GM19455 (cell line): ENCODE data around the gene SPEM3.

Experiments used
- ATAC-seq: cut with Tn5 transposase; IDR thresholded peaks from one replicate; pipeline ENCODE4 v1.9.1; 2021; ENCODE audit not compliant: unreplicated experiment

Gene SPEM3

GRCh38 chr17:7403977-7404736 is 24.5 kb upstream of the SPEM3 start, which contains the start of gene TMEM256:
Gene TMEM256 (minus strand): TSS chr17:7404097. CDS start chr17:7404084, 13 bp downstream.
- ATAC-seq = peak; percentile 93

GRCh38 chr17:7404737-7405349 is 23.8 kb upstream of the SPEM3 start:
- ATAC-seq = no peak

- no peak for ATAC-seq
These were observed 23.1 kb upstream of the SPEM3 start for GRCh38 chr17:7405350-7406234.

- ATAC-seq = no peak
These were observed 22.3 kb upstream of the SPEM3 start for GRCh38 chr17:7406235-7406825.

- no peak for ATAC-seq
These were observed 21.6 kb upstream of the SPEM3 start for GRCh38 chr17:7407082-7407481.

DNA sequence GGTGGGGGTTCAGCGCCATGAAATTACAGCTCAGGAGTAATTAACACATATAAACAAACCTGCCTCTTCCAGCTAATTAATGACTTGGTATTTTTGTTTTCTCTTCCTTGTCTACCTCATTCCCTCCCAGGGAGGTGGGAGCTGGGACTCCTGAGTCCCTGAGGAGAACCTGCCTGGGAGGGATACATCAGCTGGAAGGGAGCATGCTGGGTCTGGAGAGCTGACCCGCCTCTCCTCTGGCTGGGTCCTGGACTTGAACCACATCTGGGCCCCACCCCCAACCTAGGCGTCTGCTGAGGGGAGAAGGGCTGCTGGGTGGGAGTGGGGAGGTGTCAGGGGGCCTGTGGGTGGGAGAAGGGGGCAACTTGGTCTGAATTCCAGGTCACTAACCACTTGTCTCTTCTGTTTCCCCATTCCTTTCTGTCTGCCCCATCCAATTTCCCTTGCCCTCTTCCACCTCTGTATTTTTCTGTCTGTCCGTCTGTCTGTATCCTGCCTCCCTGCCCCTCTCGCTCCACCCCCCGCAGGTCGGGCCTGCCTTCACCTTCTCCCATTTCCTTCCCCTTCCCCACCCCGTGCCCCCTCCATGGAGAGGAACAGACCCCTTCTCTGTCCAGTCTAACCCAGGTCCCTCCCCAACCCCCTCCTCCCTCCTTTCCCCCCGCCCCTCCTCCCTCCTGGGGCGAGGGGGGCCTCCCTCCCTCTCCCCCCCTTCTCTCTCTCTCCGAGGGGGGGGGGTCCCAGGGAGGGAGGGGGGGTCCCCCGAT is 21.0 kb upstream of the SPEM3 start, which contains the start of gene NLGN2:
TSS of gene NLGN2 (plus strand) at position 361 of the 767 bp plus-strand sequence. CDS start 411 bp downstream, outside the sequence.
- ATAC-seq = no peak

DNA sequence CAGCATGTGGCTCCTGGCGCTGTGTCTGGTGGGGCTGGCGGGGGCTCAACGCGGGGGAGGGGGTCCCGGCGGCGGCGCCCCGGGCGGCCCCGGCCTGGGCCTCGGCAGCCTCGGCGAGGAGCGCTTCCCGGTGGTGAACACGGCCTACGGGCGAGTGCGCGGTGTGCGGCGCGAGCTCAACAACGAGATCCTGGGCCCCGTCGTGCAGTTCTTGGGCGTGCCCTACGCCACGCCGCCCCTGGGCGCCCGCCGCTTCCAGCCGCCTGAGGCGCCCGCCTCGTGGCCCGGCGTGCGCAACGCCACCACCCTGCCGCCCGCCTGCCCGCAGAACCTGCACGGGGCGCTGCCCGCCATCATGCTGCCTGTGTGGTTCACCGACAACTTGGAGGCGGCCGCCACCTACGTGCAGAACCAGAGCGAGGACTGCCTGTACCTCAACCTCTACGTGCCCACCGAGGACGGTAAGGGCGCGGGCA is 20.4 kb upstream of the SPEM3 start:
- no peak for ATAC-seq

DNA sequence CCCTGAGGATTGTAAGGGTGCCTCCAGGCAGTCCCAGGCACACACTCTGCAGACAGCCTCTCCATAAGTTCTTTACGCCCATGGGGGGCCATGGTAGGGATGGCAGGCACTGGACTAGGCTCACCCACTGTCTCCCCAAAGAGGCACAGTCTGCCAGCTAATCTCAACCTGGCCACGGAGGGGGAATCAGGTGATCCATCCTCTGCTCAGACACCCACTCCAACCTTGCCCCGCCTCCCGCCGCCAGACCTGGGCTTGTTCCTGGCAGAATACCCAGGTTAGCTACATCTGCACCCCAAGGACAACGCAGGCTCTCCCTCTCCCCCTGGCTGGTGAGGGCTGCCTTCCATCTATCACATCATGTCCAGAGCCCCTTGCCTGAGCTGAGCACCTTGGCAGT is 19.8 kb upstream of the SPEM3 start:
- ATAC-seq = no peak

GRCh38 chr17:7409716-7410115 is 18.9 kb upstream of the SPEM3 start:
- ATAC-seq = no peak

DNA sequence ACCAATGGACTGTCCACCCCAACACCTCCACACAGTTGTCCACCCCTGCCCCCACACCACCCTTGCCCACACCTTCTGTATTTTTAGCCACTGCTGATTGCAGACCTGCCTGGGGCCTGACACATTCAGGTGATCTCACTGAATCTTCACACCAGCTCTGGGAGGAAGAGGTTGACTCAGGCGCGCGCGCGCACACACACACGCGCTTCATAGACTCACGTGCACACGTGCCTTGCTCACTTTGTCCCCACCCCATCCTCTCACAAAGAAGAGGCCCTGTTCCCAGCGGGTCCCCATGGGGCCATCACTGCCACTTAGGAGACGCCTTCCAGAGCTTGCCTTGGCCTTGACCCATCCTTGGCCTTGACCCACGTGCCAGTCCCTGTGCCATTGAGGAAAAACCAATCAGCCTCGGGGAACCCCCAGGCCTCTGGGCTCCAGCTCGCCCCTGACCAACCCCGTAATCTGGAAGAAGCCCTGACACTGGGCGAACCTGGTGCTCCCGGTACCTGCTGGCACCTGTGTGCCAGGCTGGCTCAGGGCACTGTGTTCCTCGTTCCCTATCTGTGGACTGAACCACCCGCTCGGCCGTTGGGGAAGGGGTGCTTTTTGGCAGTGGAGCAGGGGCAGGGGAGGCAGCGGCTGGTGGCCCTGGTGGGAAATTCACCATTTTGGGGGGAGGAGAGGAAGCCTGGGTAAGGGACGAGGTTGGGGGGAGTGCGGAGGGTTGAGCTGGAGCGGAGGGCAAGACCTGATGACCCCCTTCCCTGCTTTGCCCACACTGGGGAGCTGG is 17.8 kb upstream of the SPEM3 start:
- no peak for ATAC-seq

DNA sequence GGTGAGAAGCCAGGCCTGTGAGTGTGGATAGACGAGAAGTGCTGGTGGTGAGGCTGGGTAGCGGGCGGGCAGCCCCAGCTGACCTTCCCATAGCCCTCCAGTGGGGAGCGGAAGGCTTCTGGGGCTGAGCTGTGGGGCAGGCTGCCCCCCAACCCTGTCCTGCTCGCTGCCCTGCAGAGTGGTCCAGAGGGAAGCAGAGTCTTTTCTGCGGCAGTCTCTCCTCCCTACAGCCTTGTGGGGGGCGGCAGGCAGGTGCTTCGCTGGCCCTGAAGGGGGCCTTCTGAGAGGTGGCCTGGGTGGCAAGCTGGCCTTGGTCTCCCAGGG is 17.3 kb upstream of the SPEM3 start:
- ATAC-seq = no peak

DNA sequence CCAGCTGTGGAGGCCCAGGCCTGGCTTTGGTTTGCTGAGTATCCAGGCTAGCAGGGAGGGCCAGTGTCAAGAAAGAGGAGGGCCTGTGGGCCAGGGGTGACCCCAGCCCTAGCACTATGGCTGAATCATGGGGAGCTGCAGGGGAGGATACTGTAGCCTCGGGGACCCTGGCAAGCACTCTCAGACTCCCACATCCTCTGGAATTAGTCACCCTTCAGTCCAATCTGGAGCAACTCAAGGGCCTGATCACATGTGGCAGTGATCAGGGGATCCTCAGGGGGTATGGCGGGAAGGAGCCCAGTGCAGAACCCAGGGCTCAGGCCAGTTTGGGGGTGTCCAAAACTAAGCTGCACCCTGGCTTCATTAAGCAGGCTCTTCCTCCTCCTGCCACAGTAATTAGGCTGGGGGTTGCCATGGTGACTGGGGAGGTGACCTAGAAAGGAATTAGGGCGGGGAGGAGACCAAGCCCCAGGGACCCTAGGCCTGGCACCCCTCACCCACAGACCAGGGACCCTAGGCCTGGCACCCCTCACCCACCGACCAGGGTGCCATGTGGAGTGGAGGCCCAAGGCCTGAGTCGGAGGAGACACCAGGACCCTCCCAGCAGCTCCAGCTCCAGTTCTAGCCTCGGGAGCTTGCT is 15.2 kb upstream of the SPEM3 start:
- ATAC-seq = no peak

GRCh38 chr17:7414837-7415236 is 13.8 kb upstream of the SPEM3 start:
- no peak for ATAC-seq

DNA sequence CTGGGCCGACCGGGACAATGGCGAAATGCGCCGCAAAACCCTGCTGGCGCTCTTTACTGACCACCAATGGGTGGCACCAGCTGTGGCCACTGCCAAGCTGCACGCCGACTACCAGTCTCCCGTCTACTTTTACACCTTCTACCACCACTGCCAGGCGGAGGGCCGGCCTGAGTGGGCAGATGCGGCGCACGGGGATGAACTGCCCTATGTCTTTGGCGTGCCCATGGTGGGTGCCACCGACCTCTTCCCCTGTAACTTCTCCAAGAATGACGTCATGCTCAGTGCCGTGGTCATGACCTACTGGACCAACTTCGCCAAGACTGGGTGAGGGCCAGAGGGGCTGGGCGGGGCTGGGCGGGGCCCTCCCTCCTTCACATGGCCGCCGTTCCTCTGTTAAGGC is 12.9 kb upstream of the SPEM3 start:
- ATAC-seq = no peak

GRCh38 chr17:7416323-7416722 is 12.3 kb upstream of the SPEM3 start:
- no peak for ATAC-seq

DNA sequence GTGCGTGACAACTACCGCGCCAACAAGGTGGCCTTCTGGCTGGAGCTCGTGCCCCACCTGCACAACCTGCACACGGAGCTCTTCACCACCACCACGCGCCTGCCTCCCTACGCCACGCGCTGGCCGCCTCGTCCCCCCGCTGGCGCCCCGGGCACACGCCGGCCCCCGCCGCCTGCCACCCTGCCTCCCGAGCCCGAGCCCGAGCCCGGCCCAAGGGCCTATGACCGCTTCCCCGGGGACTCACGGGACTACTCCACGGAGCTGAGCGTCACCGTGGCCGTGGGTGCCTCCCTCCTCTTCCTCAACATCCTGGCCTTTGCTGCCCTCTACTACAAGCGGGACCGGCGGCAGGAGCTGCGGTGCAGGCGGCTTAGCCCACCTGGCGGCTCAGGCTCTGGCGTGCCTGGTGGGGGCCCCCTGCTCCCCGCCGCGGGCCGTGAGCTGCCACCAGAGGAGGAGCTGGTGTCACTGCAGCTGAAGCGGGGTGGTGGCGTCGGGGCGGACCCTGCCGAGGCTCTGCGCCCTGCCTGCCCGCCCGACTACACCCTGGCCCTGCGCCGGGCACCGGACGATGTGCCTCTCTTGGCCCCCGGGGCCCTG is 11.5 kb upstream of the SPEM3 start:
- ATAC-seq = no peak

- no peak for ATAC-seq
These were observed 10.0 kb upstream of the SPEM3 start for GRCh38 chr17:7418472-7419152.
